ENCODE results near the gene PIGH.

Gene PIGH

GRCh38 chr14:67573228-67574010 is 26.6 kb downstream of the PIGH start:
- DNase-seq, result no peak

GRCh38 chr14:67572608-67573007 is 27.5 kb downstream of the PIGH start:
- DNase-seq, result no peak

- no peak for DNase-seq
These were observed 28.1 kb downstream of the PIGH start for GRCh38 chr14:67571991-67572323.

GRCh38 chr14:67571275-67571990 is 28.6 kb downstream of the PIGH start:
- DNase-seq, result peak; percentile 20 to 74

- peak; percentile 29 to 36 for DNase-seq
These were observed 29.6 kb downstream of the PIGH start for GRCh38 chr14:67570453-67570852.

GRCh38 chr14:67569651-67570290 is 30.3 kb downstream of the PIGH start:
- DNase-seq, result no peak

- no peak for DNase-seq
These were observed 30.9 kb downstream of the PIGH start for GRCh38 chr14:67569011-67569650.

- no peak for DNase-seq
These were observed 32.4 kb downstream of the PIGH start for GRCh38 chr14:67567654-67568053.

- no peak for DNase-seq
These were observed 33.2 kb downstream of the PIGH start for GRCh38 chr14:67566908-67567307.

- no peak for DNase-seq
These were observed 35.8 kb downstream of the PIGH start for GRCh38 chr14:67564236-67564635.

GRCh38 chr14:67562776-67563150 is 37.3 kb downstream of the PIGH start:
- no peak for DNase-seq

- DNase-seq, result no peak
These were observed 37.9 kb downstream of the PIGH start for GRCh38 chr14:67562025-67562775.

GRCh38 chr14:67559639-67560038 is 40.4 kb downstream of the PIGH start:
- no peak for DNase-seq

GRCh38 chr14:67557656-67558055 is 42.4 kb downstream of the PIGH start:
- DNase-seq, result no peak

- DNase-seq, result no peak
These were observed 43.0 kb downstream of the PIGH start for GRCh38 chr14:67557118-67557517.

- no peak for DNase-seq
These were observed 43.4 kb downstream of the PIGH start for GRCh38 chr14:67556671-67557070.

- no peak for DNase-seq
These were observed 44.5 kb downstream of the PIGH start for GRCh38 chr14:67555518-67556090.

- no peak for DNase-seq
These were observed 45.7 kb downstream of the PIGH start for GRCh38 chr14:67554341-67554740.

GRCh38 chr14:67553547-67553946 is 46.5 kb downstream of the PIGH start:
- no peak for DNase-seq

GRCh38 chr14:67551940-67552339 is 48.1 kb downstream of the PIGH start:
- no peak for DNase-seq

- no peak for DNase-seq
These were observed 48.9 kb downstream of the PIGH start for GRCh38 chr14:67551123-67551522.

- no peak for DNase-seq
These were observed 50.3 kb downstream of the PIGH start for GRCh38 chr14:67549734-67550133.

All from NCI-H526 (cell line).